HepG2 (cell line): ENCODE data around the gene WDR54. TPM values are rescaled to one million over a fixed set of nuclear protein-coding genes. Genes with fewer than 3 reads are reported as not detected.

Source experiments
- FOXJ3 ChIP-seq: sonication (generic); formaldehyde crosslinking; IDR thresholded peaks from 2 replicates; pipeline ENCODE4 v1.4.0; 2020; ENCODE audit warnings: missing genetic modification reagents, mild to moderate bottlenecking, borderline replicate concordance
- HES4 ChIP-seq: sonication (generic); formaldehyde crosslinking; IDR thresholded peaks from 2 replicates; pipeline ENCODE4 v1.9.0; 2021; ENCODE audit warnings: mild to moderate bottlenecking, missing genetic modification reagents, borderline replicate concordance
- KLF13 ChIP-seq: sonication (generic); formaldehyde crosslinking; IDR thresholded peaks from 2 replicates; pipeline ENCODE4 v1.4.0; 2020; ENCODE audit warnings: mild to moderate bottlenecking, missing genetic modification reagents
- MATR3 ChIP-seq: sonication (generic); formaldehyde crosslinking; IDR thresholded peaks from 2 replicates; pipeline ENCODE4 v1.4.0; 2020; ENCODE audit warnings: missing genetic modification reagents
- NAIF1 ChIP-seq: sonication (generic); formaldehyde crosslinking; IDR thresholded peaks from 2 replicates; pipeline ENCODE4 v1.5.0; 2020; ENCODE audit warnings: mild to moderate bottlenecking, missing genetic modification reagents, borderline replicate concordance
- NBN ChIP-seq: fragments of 450-650 bp; conservative IDR thresholded peaks from 2 replicates; pipeline ENCODE4 v1.6.1; 2017
- SETDB1 ChIP-seq: sonication (generic); formaldehyde crosslinking; IDR thresholded peaks from 2 replicates; pipeline ENCODE4 v1.5.1; 2020; ENCODE audit warnings: missing genetic modification reagents, mild to moderate bottlenecking, borderline replicate concordance
- SMARCC2 ChIP-seq: fragments of 450-650 bp; IDR thresholded peaks from 2 replicates; pipeline ENCODE4 v1.6.1; 2017; ENCODE audit warnings: antibody characterized with exemption, mild to moderate bottlenecking
- SP140L ChIP-seq: sonication (generic); formaldehyde crosslinking; IDR thresholded peaks from 2 replicates; pipeline ENCODE4 v1.4.0; 2020; ENCODE audit warnings: missing genetic modification reagents, borderline replicate concordance
- STAG1 ChIP-seq: sonication (generic); formaldehyde crosslinking; IDR thresholded peaks from 2 replicates; pipeline ENCODE4 v1.4.0; 2020; ENCODE audit warnings: missing genetic modification reagents
- TAF1 ChIP-seq: sonication (generic); formaldehyde crosslinking; IDR thresholded peaks from 2 replicates; pipeline ENCODE4 v1.4.0; 2020; ENCODE audit warnings: missing genetic modification reagents
- ZBTB38 ChIP-seq: sonication (generic); formaldehyde crosslinking; IDR thresholded peaks from 2 replicates; pipeline ENCODE4 v1.5.1; 2020; ENCODE audit warnings: mild to moderate bottlenecking, missing genetic modification reagents
- ZFP41 ChIP-seq: sonication (generic); formaldehyde crosslinking; IDR thresholded peaks from 2 replicates; pipeline ENCODE4 v1.4.0; 2020; ENCODE audit warnings: mild to moderate bottlenecking, missing genetic modification reagents, borderline replicate concordance
- ZNF326 ChIP-seq: sonication (generic); formaldehyde crosslinking; IDR thresholded peaks from 2 replicates; pipeline ENCODE4 v1.4.0; 2020; ENCODE audit warnings: missing genetic modification reagents, borderline replicate concordance
- ZNF83 ChIP-seq: sonication (generic); formaldehyde crosslinking; IDR thresholded peaks from 2 replicates; pipeline ENCODE4 v1.4.0; 2020; ENCODE audit warnings: missing genetic modification reagents, mild to moderate bottlenecking, borderline replicate concordance
- ZZZ3 ChIP-seq: sonication (generic); formaldehyde crosslinking; IDR thresholded peaks from 2 replicates; pipeline ENCODE4 v1.4.0; 2020; ENCODE audit warnings: missing genetic modification reagents, mild to moderate bottlenecking, borderline replicate concordance
- polyA plus RNA-seq, 8 experiments: library from polyadenylated mRNA; depleted of rRNA in 3 of 8; stranded (reverse) in 7 of 8; unstranded in 1 of 8; fragments of >200 nt; fragmentation: Illumina TruSeq in 4 of 8; extraction: Trizol in 4 of 8; gene quantifications; 2 replicates each; pipeline versions ENCODE4 v1.2.1 to v1.2.3, GENCODE V29; 2011 to 2016; ENCODE audit warnings: low read depth in 4 of 8, missing spikeins in 1 of 8, mixed read lengths in 1 of 8; ENCODE audit not compliant: insufficient read depth in 1 of 8
- total RNA-seq, 5 experiments: library from RNA; depleted of rRNA; stranded (reverse); fragments of >200 nt; fragmentation: Illumina TruSeq; extraction: Trizol; gene quantifications; 2 replicates each; pipeline ENCODE4 v1.2.3, GENCODE V29; 2016; ENCODE audit warnings: low read depth in 1 of 5
- TF ChIP-seq, protein P1 (sequence below): sonication (generic); formaldehyde crosslinking; IDR thresholded peaks from 2 replicates; pipeline ENCODE4 v1.5.0; 2020; ENCODE audit warnings: missing genetic modification reagents, mild to moderate bottlenecking, borderline replicate concordance
- TF ChIP-seq, protein P2 (sequence below): sonication (generic); formaldehyde crosslinking; IDR thresholded peaks from 2 replicates; pipeline ENCODE4 v1.4.0; 2020; ENCODE audit warnings: missing genetic modification reagents
- TF ChIP-seq, protein P3 (sequence below): sonication (generic); formaldehyde crosslinking; IDR thresholded peaks from 2 replicates; pipeline ENCODE4 v1.4.0; 2020; ENCODE audit warnings: missing genetic modification reagents, borderline replicate concordance

WDR54 gene
- total and polyA plus RNA-seq, 2 of the 13 experiments (the other 11 are each of a cell fraction or from before 2014, with no cell fraction given) = 2.0 to 17.3 TPM

DNA sequence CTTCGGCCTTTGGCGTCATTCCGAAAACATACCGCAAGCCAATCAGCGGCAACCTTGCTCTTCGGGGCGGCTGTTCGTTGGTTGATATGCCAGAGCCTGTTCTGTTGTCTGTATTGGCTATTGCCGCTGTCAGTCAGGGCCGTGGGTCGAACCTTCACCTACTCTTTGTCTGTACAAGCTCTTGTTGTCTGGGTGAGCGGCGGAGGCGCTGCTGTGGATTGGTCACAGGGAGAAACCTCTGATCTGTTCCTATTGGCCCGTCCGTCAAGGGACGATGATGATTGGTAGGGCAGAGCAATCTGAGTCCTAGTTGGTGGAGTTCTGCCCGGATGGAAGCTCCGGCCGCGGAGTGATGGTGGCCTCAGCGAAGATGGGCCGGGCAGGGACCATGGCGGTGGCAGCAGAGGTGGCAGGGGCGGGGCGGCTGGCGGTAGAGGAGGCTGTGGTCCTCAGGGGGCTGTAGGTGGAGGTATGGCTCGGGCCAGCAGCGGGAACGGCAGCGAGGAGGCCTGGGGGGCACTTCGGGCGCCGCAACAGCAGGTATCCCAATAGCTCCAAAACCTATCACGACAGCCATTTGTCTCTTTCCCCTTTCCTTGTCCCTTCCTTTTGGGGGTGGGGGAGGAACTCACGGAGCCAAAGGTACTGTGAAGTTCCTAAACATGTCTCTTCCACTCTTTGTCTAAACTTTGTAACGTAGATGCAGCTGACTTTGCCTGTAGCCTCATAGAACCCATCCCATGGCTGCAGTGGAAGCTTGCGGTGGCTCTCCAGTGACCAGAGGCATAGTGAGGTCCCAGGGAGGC is 36.8 kb downstream of the WDR54 start, which contains the start of gene WBP1 (continued):
- no peak for TF ChIP-seq HES4 (CRISPR knock-in tag)
- no peak for TF ChIP-seq SP140L (CRISPR knock-in tag)
- no peak for TF ChIP-seq KLF13 (CRISPR knock-in tag)
- TF ChIP-seq ZBTB38 = 0 out of 2 replicates have a peak, but pooled peaks have one; percentile 16
- no peak; the same call in 1 of the 2 replicates for TF ChIP-seq FOXJ3 (CRISPR knock-in tag)
- TF ChIP-seq ZNF83 = no peak
- TF ChIP-seq, protein P1, sequence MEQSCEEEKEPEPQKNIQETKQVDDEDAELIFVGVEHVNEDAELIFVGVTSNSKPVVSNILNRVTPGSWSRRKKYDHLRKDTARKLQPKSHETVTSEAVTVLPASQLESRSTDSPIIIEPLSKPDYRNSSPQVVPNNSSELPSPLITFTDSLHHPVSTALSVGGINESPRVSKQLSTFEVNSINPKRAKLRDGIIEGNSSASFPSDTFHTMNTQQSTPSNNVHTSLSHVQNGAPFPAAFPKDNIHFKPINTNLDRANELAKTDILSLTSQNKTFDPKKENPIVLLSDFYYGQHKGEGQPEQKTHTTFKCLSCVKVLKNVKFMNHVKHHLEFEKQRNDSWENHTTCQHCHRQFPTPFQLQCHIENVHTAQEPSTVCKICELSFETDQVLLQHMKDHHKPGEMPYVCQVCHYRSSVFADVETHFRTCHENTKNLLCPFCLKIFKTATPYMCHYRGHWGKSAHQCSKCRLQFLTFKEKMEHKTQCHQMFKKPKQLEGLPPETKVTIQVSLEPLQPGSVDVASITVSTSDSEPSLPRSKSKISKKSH (CRISPR knock-in tag) = no peak
- TF ChIP-seq TAF1 (CRISPR knock-in tag) = peak; percentile 52; the same call in 1 of the 2 replicates
- TF ChIP-seq SETDB1 = no peak
- no peak for TF ChIP-seq SMARCC2
- no peak for TF ChIP-seq NBN
- no peak for TF ChIP-seq STAG1
- TF ChIP-seq, protein P2, sequence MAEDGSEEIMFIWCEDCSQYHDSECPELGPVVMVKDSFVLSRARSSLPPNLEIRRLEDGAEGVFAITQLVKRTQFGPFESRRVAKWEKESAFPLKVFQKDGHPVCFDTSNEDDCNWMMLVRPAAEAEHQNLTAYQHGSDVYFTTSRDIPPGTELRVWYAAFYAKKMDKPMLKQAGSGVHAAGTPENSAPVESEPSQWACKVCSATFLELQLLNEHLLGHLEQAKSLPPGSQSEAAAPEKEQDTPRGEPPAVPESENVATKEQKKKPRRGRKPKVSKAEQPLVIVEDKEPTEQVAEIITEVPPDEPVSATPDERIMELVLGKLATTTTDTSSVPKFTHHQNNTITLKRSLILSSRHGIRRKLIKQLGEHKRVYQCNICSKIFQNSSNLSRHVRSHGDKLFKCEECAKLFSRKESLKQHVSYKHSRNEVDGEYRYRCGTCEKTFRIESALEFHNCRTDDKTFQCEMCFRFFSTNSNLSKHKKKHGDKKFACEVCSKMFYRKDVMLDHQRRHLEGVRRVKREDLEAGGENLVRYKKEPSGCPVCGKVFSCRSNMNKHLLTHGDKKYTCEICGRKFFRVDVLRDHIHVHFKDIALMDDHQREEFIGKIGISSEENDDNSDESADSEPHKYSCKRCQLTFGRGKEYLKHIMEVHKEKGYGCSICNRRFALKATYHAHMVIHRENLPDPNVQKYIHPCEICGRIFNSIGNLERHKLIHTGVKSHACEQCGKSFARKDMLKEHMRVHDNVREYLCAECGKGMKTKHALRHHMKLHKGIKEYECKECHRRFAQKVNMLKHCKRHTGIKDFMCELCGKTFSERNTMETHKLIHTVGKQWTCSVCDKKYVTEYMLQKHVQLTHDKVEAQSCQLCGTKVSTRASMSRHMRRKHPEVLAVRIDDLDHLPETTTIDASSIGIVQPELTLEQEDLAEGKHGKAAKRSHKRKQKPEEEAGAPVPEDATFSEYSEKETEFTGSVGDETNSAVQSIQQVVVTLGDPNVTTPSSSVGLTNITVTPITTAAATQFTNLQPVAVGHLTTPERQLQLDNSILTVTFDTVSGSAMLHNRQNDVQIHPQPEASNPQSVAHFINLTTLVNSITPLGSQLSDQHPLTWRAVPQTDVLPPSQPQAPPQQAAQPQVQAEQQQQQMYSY = no peak
- 0 out of 2 replicates have a peak, but pooled peaks have one; percentile 8 for TF ChIP-seq ZZZ3 (CRISPR knock-in tag)
- TF ChIP-seq ZFP41 (CRISPR knock-in tag) = peak; percentile 14; the same call in 1 of the 2 replicates
- no peak for TF ChIP-seq NAIF1 (CRISPR knock-in tag)
- TF ChIP-seq ZNF326 = no peak
- no peak for TF ChIP-seq MATR3 (CRISPR knock-in tag)
- TF ChIP-seq, protein P3, sequence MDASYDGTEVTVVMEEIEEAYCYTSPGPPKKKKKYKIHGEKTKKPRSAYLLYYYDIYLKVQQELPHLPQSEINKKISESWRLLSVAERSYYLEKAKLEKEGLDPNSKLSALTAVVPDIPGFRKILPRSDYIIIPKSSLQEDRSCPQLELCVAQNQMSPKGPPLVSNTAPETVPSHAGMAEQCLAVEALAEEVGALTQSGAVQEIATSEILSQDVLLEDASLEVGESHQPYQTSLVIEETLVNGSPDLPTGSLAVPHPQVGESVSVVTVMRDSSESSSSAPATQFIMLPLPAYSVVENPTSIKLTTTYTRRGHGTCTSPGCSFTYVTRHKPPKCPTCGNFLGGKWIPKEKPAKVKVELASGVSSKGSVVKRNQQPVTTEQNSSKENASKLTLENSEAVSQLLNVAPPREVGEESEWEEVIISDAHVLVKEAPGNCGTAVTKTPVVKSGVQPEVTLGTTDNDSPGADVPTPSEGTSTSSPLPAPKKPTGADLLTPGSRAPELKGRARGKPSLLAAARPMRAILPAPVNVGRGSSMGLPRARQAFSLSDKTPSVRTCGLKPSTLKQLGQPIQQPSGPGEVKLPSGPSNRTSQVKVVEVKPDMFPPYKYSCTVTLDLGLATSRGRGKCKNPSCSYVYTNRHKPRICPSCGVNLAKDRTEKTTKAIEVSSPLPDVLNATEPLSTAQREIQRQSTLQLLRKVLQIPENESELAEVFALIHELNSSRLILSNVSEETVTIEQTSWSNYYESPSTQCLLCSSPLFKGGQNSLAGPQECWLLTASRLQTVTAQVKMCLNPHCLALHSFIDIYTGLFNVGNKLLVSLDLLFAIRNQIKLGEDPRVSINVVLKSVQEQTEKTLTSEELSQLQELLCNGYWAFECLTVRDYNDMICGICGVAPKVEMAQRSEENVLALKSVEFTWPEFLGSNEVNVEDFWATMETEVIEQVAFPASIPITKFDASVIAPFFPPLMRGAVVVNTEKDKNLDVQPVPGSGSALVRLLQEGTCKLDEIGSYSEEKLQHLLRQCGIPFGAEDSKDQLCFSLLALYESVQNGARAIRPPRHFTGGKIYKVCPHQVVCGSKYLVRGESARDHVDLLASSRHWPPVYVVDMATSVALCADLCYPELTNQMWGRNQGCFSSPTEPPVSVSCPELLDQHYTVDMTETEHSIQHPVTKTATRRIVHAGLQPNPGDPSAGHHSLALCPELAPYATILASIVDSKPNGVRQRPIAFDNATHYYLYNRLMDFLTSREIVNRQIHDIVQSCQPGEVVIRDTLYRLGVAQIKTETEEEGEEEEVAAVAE = peak; percentile 98
